OCI-LY3 (cell line): ENCODE data around the gene POLR2A.

Experiments
- H2AFZ ChIP-seq: fragments of 200-600, 300-600 bp; shearing (Covaris generic); 2 replicates; pipeline ENCODE4 v1.6.0; 2014; ENCODE audit warnings: antibody characterized with exemption, low read depth, low read length
- H3K27ac ChIP-seq: fragments of 200-600, 300-600 bp; sonication (generic); 2 replicates; pipeline ENCODE4 v1.5.1; 2014; ENCODE audit warnings: mild to moderate bottlenecking, low read length, moderate library complexity, mixed read lengths
- H3K27me3 ChIP-seq: fragments of 200-600, 300-600 bp; sonication (generic); 2 replicates; pipeline ENCODE4 v1.6.1; 2014; ENCODE audit warnings: low read depth, low read length, mixed read lengths
- H3K36me3 ChIP-seq: fragments of 200-600, 300-600 bp; sonication (generic); replicated peaks from 2 replicates; pipeline ENCODE3; 2014; ENCODE audit warnings: low read depth, low read length, mixed read lengths
- H3K4me1 ChIP-seq: fragments of 300-600, 200-600 bp; sonication (generic); 2 replicates; pipeline ENCODE4 v1.6.1; 2014; ENCODE audit warnings: low read length, mixed read lengths
- H3K4me2 ChIP-seq: fragments of 200-600, 300-600 bp; sonication (generic); 2 replicates; pipeline ENCODE4 v1.6.1; 2014; ENCODE audit warnings: low read length, mixed read lengths
- H3K4me3 ChIP-seq: fragments of 300-600, 200-600 bp; sonication (generic); 2 replicates; pipeline ENCODE4 v1.5.1; 2014; ENCODE audit warnings: antibody characterized with exemption, mild to moderate bottlenecking, low read length, moderate library complexity
- H3K79me2 ChIP-seq: fragments of 300-600, 200-600 bp; shearing (Covaris generic); 2 replicates; pipeline ENCODE4 v1.6.1; 2014; ENCODE audit warnings: mild to moderate bottlenecking, low read length, mixed read lengths
- H3K9ac ChIP-seq: fragments of 300-600, 200-600 bp; shearing (Covaris generic); 2 replicates; pipeline ENCODE4 v1.6.0; 2014; ENCODE audit warnings: mild to moderate bottlenecking, low read length, moderate library complexity
- H3K9me3 ChIP-seq: fragments of 200-600, 300-600 bp; shearing (Covaris generic); 2 replicates; pipeline ENCODE4 v1.6.1; 2014; ENCODE audit warnings: low read length, mixed read lengths; ENCODE audit not compliant: insufficient read depth
- H4K20me1 ChIP-seq: fragments of 200-600, 300-600 bp; sonication (generic); 2 replicates; pipeline ENCODE4 v1.6.1; 2016; ENCODE audit warnings: low read length, mixed read lengths; ENCODE audit not compliant: insufficient read depth
- CTCF ChIP-seq: fragments of 200-600, 300-600 bp; sonication (generic); IDR thresholded peaks from 2 replicates; pipeline ENCODE4 v1.5.1; 2014; ENCODE audit warnings: antibody characterized with exemption, low read length, low read depth
- EZH2phosphoT487 ChIP-seq: fragments of 200-600 bp; shearing (Covaris generic); IDR thresholded peaks from 2 replicates; pipeline ENCODE4 v1.6.1; 2018; ENCODE audit warnings: antibody characterized with exemption, mixed run types, low read depth

Gene POLR2A

GRCh38 chr17:7508846-7509245 is 24.7 kb downstream of the POLR2A start:
- Histone ChIP-seq H3K4me1 (no peaks in the 10 kb centered on the region), H3K27me3 (no peaks in the 10 kb centered on the region), H3K9me3 (no peaks in the 10 kb centered on the region), H4K20me1 (no peaks in the 10 kb centered on the region), H2AFZ (no peak overlapping the region), H3K36me3 (peaks cover 32% of the 10 kb centered on the region), H3K79me2 (no peaks in the 10 kb centered on the region), H3K4me2 (no peak overlapping the region), H3K4me3 (no peak overlapping the region), H3K9ac (no peak overlapping the region), H3K27ac (no peak overlapping the region)
- TF ChIP-seq CTCF (no peak), EZH2phosphoT487 (no peak)

DNA sequence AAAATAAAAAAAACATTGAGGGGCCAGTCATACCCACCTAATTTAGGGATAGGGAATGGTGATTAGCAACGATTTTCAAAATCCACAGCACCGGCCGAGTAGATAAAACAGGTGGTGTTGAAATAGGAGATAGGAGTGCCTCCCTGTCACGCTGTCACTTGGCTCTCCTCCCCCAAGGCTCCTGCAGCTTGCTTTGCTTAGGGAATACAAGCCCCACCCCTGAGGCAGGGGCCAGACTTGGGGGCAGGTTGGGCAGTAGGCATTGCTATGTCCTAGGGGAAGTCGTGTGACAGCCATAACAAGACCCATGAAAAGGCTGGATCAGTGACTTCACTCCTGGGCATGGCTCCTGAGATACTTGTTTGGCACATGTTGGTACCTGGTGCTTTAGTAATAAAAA is 25.8 kb downstream of the POLR2A start:
- H3K79me2 ChIP-seq = no peaks in the 10 kb centered on the region
- no peak for TF ChIP-seq EZH2phosphoT487
- no peak for TF ChIP-seq CTCF
- no peak overlapping the region for H3K9ac ChIP-seq
- peaks cover 32% of the 10 kb centered on the region for H3K36me3 ChIP-seq
- no peak overlapping the region for H3K27ac ChIP-seq
- no peaks in the 10 kb centered on the region for H3K9me3 ChIP-seq
- H3K4me3 ChIP-seq = no peak overlapping the region
- no peaks in the 10 kb centered on the region for H3K27me3 ChIP-seq
- no peaks in the 10 kb centered on the region for H4K20me1 ChIP-seq
- no peaks in the 10 kb centered on the region for H3K4me1 ChIP-seq
- H3K4me2 ChIP-seq = no peak overlapping the region
- H2AFZ ChIP-seq = no peak overlapping the region

- Histone ChIP-seq H3K9me3 (no peaks in the 10 kb centered on the region), H2AFZ (no peak overlapping the region), H3K79me2 (no peaks in the 10 kb centered on the region), H3K4me3 (no peak overlapping the region), H3K4me2 (no peak overlapping the region), H4K20me1 (no peaks in the 10 kb centered on the region), H3K4me1 (no peaks in the 10 kb centered on the region), H3K27me3 (no peaks in the 10 kb centered on the region), H3K36me3 (peaks cover 26% of the 10 kb centered on the region), H3K9ac (no peak overlapping the region), H3K27ac (no peak overlapping the region)
- TF ChIP-seq EZH2phosphoT487 = no peak
- TF ChIP-seq CTCF = no peak
Observed at GRCh38 chr17:7511108-7511507, 26.9 kb downstream of the POLR2A start.

GRCh38 chr17:7512105-7512504 is 27.9 kb downstream of the POLR2A start:
- Histone ChIP-seq H3K27ac (no peak overlapping the region), H2AFZ (no peak overlapping the region), H3K79me2 (no peaks in the 10 kb centered on the region), H4K20me1 (no peaks in the 10 kb centered on the region), H3K36me3 (peaks cover 22% of the 10 kb centered on the region), H3K4me1 (no peaks in the 10 kb centered on the region), H3K4me2 (no peak overlapping the region), H3K9ac (no peak overlapping the region), H3K4me3 (no peak overlapping the region), H3K9me3 (no peaks in the 10 kb centered on the region), H3K27me3 (no peaks in the 10 kb centered on the region)
- TF ChIP-seq EZH2phosphoT487 (no peak), CTCF (no peak)
